Activated T-cell treated with anti-CD3 and anti-CD28 coated beads, Interleukin-2, amount 50 U/mL, for 48 hours (primary cell): ENCODE results near the gene SS18.

Experiments used
- DNase-seq, 2 experiments: peaks; one replicate each; pipeline ENCODE4 v3.0.0-alpha.2; 2020

The SS18 gene

DNA sequence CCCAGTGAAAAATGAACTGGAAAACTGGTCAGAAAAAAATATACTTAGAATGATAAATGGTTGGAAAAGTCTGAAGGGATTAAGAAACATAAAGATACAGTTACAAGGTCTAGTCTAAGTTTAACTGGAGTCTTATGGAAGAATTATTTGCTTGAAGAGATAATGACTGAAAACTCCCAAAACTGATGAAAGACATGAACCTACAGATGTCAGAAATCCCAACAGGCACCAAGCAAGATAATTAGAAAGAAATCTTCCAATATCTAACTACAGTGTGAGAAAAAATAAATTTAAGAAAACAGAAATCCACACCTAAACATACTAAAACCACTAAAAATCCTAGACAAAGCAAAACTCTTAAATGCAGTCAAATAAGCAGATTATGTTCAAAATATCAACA, 19.4 kb downstream of the SS18 start:
- no peak for DNase-seq

GRCh38 chr18:26059357-26059756, 31.1 kb downstream of the SS18 start:
- DNase-seq = no peak

- peak in 1 of 2 experiments; percentile 20 for DNase-seq
Observed at GRCh38 chr18:26057344-26057773, 33.1 kb downstream of the SS18 start.

- DNase-seq = no peak
Observed at GRCh38 chr18:26056291-26056690, 34.1 kb downstream of the SS18 start.

DNA sequence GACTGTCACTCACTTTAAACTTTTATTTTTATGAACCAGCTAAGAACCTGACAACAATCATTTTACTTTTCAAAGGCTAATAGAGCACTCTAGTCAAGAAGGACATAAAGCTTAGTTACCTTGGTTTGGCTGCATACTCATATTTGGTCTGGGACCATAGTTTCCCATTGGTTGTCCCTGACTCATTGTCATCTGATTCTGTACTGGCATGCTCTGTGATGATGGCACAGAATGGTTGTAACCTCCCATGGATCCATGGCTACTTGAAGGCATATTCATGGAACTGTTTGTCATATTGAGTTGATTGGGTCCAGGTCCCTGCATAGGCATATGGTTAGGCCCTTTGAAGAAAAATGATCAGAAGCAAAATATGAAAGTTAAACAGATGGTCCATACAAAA, 37.9 kb downstream of the SS18 start:
- DNase-seq = no peak

GRCh38 chr18:26051843-26052242, 38.6 kb downstream of the SS18 start:
- DNase-seq = no peak

DNA sequence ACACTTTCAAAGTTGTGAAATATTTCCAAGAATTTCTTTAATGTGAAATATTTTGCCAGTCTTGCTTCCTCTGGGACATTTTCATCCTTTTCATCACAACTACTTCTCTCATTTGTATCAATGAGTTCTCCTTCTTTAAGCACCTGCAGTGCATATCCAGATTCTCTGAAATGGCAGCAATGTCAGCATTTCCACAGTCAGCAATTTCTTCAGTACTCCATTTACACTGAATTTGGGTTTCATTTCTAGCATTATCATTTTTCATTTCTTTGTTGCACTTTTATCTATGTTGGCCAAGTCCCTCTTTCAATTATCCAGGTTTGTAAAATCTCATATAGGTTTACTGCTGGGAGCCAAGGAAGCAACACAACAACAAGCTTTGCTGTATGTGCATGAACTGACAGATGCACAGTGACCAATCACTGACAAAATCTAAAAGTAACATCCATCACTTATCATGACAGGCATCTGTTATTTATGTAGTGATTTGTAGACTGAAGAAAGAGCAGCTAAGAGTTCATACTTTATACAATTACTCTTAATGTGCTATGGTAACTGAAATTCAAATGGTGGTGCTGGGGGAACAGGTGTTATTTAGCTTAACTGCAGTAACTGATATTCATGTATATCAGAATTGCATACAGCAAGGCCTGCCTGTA, 43.9 kb downstream of the SS18 start:
- DNase-seq = no peak

DNA sequence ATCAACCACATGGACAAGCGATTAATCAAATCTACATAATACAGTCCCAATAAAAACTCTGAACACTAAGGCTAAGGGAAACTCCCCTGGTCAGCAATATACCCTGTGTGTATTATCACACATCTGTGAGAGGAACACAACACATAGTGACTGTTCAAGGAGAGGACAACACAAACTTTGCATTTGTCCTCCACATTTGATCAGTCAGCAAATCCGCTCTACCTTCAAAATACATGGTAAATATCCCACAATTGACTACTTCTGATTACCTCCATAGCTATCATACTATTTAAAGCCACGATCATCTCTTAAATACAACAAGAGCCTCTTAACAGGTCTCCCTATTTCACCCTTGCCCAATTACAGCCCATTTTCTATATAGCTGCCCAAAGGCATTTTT, 45.6 kb downstream of the SS18 start:
- DNase-seq = no peak

GRCh38 chr18:26040051-26040656, 50.3 kb downstream of the SS18 start:
- DNase-seq = no peak

DNA sequence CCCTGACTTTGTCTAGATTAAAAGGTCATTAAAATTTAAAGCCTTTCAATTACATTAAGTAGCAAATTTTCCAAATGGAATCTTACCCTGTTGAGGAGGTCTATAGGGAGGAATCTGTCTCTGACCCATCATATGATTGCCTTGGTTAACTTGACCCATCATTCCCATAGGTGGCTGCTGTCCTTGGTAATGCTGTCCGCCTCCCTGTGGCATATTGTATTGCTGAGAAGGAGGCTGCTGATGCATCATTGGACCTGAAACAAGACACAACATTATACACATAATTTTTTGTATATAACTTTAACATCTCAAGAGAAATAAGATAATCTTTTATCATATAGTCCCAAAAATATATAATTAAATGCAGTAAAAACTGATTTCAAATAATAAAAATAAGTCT, 51.2 kb downstream of the SS18 start:
- no peak for DNase-seq

GRCh38 chr18:26036635-26037034, 53.8 kb downstream of the SS18 start:
- no peak for DNase-seq

DNA sequence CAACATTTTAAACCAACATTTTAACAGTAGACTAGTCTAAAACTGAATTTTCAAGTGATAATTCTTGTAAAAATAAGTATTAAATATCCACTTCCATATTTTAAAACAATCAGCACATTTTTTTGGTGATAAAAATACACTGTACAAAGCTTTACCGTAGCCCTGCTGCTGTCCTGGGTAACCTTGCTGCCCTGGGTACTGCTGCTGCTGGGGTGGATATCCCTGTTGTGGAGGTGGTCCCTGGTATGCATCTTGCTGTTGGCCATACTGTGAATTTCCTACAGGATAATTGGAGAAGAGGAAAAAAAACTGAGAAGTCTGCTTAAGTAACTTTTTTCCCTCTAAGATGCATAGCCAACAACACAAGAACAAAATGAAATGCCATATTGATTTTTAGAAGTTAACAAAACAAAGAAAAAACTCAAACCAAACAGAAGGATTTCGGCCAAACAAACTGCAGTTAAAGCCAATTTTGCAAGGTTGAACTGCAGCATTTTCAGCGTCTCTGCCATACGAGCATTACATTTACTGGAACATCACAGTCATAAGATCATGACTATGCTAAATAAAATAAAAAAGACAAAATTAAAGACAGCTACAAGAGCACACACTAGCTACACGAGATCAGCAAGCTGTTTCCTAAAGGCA, 55.4 kb downstream of the SS18 start:
- no peak for DNase-seq

DNA sequence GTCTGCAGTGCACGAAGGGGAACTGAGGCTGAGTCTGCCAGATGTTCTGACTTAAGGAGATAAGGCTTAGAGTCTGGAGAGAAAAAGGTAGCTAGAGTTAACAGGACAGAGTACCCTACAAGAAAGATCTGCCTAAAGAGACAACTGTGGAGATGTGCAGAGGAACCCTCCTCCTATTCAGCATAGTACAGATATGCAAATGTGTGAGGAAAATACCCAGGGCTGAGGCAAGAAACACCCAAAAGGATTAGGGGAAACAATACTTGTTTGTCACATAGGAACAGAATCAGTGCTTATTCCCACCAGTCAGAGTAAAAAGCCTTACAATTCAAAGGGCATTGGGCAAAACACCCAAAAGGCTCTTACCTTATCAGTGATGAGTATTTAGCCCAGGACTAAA, 67.8 kb downstream of the SS18 start:
- no peak for DNase-seq

GRCh38 chr18:26021061-26021754, 69.2 kb downstream of the SS18 start:
- DNase-seq = no peak

DNA sequence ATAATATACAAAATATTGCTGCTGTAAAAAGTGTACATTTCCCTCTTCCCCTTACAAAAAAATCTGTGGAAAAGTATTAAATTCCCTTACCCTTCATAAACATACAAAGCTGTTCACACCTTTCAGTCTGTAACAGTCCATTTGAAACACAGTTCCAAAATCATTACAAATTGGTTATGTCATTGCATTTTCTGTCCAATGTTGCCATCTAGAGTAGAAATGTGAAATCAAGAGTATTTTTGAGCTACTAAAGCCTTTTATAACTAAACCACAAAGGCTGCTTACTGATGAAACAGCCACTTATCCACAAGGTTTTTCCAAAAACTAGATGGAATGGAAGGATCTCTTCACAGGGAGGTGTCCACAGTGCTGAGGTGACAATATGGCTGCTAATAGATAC, 72.5 kb downstream of the SS18 start:
- DNase-seq = no peak

- no peak for DNase-seq
Observed at GRCh38 chr18:26014462-26014861, 76.0 kb downstream of the SS18 start.

DNA sequence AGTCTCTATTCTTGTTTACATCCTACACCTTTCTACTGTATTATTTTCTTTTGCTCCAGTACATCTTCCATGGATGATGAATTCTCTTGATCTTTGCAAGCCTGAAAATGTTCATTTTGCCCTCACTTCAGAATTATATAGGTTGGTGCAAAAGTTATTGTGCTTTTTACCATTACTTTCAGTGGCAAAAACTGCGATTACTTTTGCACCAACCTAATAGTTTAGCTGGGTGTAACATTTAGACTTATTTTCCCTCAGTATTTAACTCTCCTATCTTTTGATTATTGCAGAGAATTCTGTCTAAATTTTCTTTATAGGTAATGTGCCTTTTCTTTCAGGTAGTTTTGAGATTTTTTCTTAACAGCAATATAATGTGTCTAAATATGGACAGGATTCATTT, 81.8 kb downstream of the SS18 start:
- DNase-seq = no peak

DNA sequence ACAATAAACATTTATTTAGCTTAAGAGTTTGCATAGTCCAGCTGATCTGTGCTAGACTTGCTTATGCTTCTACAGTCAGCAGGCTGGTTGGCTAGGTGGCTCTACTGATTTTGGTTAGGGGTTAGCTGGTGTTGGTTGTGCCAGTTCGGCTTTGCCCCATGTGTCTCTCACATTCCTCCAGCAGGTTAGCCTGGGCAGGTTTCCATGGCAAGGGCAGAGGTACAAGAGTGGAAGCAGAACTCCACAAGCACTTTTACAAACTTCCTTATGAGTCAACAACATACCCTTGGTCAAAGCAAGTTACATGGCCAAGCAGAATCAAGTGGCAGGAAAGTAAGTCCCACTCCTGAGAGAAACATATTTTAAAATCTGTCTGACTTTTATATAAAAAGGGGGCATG, 82.3 kb downstream of the SS18 start:
- DNase-seq = no peak

- no peak for DNase-seq
Observed at GRCh38 chr18:26005950-26006349, 84.5 kb downstream of the SS18 start.

GRCh38 chr18:26004832-26005231, 85.6 kb downstream of the SS18 start:
- no peak for DNase-seq

GRCh38 chr18:26003817-26004216, 86.6 kb downstream of the SS18 start:
- no peak for DNase-seq

DNA sequence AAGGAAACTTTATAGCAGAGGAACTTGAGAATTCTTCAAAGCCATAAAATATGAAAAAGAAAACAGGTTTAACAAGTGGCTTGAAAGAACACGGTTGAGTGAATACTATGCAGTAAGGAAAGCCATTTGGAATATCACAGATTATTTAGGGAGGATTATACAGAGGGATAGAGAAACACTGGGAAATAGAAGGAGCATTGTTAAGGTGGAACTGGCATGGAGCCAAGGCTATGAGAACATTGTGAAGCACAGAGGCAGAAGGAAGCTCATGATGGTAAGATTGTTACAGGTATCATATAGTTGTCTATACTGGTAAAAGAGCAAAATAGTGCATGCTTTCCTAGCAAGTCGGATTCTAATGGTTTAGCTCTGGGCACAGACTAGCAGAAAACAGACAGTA, 87.1 kb downstream of the SS18 start:
- DNase-seq = no peak

DNA sequence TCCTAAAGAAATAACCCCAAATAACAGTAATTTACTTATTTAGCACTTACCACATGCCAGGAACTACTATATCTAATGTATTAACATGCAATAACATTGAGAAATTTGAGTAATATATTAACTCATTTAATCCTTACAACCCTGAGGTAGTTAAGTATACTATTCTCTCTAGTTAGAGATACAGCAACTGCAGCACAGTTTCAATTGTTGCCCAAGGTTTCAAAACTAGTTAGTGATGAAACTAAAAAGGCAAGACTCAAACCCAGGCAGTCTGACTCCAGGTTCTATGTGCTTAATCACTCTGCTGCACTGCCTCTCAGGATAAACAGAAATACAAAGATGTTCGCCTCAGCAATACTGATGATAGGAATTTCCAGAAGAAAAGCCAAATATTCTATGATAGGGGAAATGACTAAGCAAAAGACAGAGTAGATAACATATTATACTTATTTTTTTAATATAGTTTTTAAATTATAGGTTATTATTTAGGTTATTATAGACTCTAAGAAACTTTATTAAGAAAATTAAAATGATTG, 88.0 kb downstream of the SS18 start:
- DNase-seq = no peak

- no peak for DNase-seq
Observed at GRCh38 chr18:25998461-25998860, 92.0 kb downstream of the SS18 start.
